Activated CD4-positive, alpha-beta T cell treated with anti-CD3 and anti-CD28 coated beads, Interleukin-2, amount 50 U/mL, for 24 hours (primary cell): ENCODE measurements around the gene RAB22A.

Experiments used
- DNase-seq, 2 donors: peaks; one replicate each; pipeline ENCODE4 v3.0.0-alpha.2; 2020; ENCODE audit warnings: low read depth in 1 of 2, low spot score in 1 of 2

RAB22A gene

DNA sequence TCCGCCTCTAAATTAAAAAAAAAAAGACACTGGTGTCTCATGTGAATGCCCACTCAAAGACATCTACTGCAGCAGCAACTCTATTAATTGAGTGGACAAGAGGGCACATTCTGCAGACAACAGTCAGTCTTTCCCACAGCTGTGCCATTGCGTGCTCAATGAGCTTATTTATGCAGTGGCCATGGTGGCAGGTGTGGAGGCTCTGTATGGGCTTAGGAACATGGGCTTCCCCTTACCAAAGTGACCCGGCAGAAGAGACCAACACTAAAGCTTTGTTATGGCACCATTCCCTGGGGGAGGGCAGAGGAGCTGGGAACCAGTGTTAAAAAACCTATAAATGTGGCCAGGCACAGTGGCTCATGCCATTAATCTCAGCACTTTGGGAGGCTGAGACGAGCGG lies 75.3 kb downstream of the RAB22A start:
- DNase-seq, result no peak

- no peak for DNase-seq
Measured at GRCh38 chr20:58388028-58388601, 78.6 kb downstream of the RAB22A start.

DNA sequence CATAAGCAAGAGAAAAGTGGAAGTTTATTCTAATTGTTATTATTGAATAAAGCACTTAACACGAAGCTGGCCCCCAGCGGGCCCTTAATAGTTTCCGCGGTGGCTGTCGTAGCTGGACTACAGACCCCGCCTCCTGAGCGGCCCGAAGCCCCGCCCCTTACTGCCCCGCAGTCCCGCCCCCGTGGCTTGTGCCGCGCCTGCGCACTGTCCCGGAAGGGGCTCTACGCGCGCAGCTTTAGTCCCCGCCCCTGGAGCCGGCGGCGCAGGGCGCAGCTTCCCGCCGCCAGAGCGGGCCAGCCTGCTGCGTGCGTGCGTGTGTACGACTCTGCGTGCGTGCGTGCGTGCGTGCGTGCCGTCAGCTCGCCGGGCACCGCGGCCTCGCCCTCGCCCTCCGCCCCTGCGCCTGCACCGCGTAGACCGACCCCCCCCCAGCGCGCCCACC lies 79.4 kb downstream of the RAB22A start, which contains the start of gene VAPB:
Gene VAPB (plus strand): TSS at position 348 of the 442 bp plus-strand sequence. CDS start 231 bp downstream, outside the sequence.
- DNase-seq, result peak; percentile 93 to 96

GRCh38 chr20:58389324-58389967 lies 79.9 kb downstream of the RAB22A start:
- DNase-seq, result peak in 1 of 2 donors; percentile 6

- no peak for DNase-seq
Measured at GRCh38 chr20:58389968-58390658, 80.6 kb downstream of the RAB22A start.

GRCh38 chr20:58390659-58391035 lies 81.1 kb downstream of the RAB22A start:
- no peak for DNase-seq

GRCh38 chr20:58392286-58392685 lies 82.8 kb downstream of the RAB22A start:
- DNase-seq, result no peak

DNA sequence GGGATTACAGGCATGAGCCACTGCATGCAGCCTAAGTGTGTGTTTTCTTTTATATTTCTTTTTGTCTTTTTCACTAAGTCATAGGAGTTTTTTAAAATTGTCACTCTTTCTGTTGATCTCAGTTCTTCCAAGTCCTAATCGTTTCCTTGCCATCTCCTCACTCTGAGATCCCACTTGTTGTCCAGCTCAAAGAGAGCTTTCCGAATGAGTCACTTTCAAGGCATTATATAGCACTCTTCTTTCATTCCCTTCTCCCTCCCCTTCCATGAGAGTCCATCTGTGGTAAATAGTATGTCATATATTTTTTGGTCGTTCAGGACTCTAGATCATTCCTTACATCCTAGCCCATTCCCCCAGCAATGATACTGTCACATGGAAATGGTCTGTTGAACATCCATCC lies 83.8 kb downstream of the RAB22A start:
- DNase-seq, result no peak

- DNase-seq, result no peak
Measured at GRCh38 chr20:58394801-58395200, 85.3 kb downstream of the RAB22A start.

- no peak for DNase-seq
Measured at GRCh38 chr20:58395604-58396003, 86.1 kb downstream of the RAB22A start.

GRCh38 chr20:58397429-58397828 lies 87.9 kb downstream of the RAB22A start:
- no peak for DNase-seq

DNA sequence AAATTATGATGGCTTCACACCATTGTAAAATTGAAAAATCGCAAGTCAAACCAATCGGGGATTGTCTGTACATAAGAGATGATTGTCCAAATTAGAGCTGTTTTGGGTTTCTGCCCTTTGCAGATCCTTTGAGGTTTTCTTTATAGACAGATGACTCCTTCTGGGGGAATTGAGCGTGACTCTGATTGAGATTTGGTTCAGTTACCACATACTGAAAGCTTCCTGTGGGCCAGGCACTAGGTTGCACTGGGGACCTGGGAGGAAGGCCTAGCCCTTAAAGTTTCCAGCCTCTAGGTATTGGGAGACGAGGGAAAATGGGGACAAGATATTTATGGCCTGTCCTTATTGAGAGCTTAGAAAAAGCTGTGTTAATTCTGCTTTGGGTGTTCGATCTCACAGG lies 88.7 kb downstream of the RAB22A start:
- no peak for DNase-seq

GRCh38 chr20:58399926-58400325 lies 90.4 kb downstream of the RAB22A start:
- no peak for DNase-seq

GRCh38 chr20:58401162-58401561 lies 91.6 kb downstream of the RAB22A start:
- no peak for DNase-seq

DNA sequence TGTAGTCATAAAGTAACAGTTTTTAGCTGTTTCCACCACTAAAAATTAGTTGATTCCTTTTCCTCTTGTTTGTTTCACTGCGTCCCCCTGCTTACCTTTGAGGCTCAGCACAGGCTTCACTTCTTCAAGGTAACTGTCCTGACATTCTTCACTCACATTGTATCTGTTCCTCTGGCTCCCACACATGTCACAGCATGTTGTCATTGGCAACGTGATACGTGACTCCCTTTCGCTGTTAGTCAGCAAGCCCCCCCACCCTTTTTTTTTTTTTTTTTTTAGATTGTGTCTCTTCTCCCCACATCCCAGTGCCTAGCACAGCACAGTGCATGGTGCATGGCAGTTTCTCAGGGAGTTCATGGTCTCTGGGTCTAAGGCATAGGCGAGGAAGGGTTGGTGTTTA lies 92.8 kb downstream of the RAB22A start:
- no peak for DNase-seq

DNA sequence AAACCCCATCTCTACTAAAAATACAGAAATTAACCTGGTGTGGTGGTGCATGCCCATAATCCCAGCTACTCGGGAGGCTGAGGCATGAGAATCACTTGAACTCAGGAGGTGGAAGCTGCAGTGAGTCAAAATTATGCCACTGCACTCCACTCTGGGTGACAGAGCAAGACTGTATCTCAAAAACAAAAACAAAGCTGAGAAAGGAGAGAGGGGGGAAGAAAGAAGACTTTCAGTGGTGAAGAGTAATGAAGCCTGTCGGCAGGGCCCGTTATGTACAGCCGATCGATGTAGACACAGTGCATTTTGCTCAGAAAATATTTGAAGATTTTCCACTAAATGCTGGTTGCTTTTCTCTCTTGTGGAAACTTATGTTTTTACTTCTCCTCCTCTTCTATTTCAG lies 93.3 kb downstream of the RAB22A start:
- DNase-seq, result no peak

DNA sequence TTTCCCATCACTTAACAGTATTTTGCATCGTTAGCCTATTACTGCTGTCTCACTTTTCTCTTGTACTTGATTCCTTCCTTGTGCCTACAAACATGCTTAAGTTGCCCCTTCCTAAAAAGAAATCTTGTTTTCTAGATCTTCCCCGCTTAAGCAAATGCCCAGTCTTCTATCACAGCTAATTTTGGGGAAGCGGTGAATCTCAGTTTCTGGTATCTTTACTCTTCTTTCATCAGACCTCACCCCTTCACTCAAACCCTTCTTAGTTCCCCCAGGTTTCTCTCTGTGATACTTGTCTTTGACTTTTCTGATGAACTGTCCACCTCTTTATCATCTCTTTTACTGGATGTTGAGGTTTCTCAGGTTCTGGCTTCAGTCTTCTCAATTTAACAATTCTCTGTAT lies 93.8 kb downstream of the RAB22A start:
- no peak for DNase-seq

DNA sequence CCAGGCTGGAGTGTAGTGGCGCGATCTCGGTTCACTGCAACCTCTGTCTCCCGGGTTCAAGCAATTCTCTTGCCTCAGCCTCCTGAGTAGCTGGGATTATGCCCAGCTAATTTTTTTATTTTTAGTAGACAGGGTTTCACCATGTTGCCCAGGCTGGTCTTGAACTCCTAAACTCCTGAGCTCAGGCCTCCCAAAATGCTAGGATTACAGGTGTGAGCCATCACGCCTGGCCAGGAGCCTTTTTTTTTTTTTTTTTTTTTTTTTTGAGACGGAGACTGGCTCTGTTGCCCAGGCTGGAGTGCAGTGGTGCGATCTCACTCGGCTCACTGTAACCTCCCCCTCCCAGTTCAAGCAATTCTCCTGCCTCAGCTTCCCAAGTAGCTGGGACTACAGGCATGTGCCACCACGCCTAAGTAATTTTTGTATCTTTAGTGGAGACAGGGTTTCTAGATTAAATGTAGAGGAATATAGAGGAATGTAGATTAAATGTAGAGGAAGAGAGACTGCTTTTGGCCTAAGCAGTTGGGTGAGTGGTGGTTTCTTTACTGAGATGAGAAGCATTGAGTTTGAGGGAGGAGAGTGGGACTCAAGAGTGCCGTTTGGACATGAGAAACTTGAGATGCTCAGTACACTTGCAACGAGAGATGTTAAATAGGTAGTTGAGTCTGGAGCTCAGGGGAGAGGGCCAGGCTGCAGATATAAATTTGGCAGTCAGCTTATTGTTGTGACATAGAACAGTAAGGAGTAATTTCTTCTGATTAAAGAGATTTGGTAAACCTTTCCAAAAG lies 96.2 kb downstream of the RAB22A start:
- DNase-seq, result no peak

GRCh38 chr20:58406422-58407001 lies 97.0 kb downstream of the RAB22A start:
- DNase-seq, result no peak

- DNase-seq, result no peak
Measured at GRCh38 chr20:58407201-58407873, 97.8 kb downstream of the RAB22A start.
